GM19099 (cell line): ENCODE results near the gene ANKRD65.

Experiments used
- POLR2A ChIP-seq: IDR thresholded peaks from 3 replicates; pipeline ENCODE4 v1.6.1; 2011; ENCODE audit warnings: low read depth; ENCODE audit not compliant: insufficient read length; ENCODE audit errors: extremely low read depth

The ANKRD65 gene

GRCh38 chr1:1401457-1402010 lies 19.5 kb downstream of the ANKRD65 start:
- peak; percentile 8 for TF ChIP-seq POLR2A

DNA sequence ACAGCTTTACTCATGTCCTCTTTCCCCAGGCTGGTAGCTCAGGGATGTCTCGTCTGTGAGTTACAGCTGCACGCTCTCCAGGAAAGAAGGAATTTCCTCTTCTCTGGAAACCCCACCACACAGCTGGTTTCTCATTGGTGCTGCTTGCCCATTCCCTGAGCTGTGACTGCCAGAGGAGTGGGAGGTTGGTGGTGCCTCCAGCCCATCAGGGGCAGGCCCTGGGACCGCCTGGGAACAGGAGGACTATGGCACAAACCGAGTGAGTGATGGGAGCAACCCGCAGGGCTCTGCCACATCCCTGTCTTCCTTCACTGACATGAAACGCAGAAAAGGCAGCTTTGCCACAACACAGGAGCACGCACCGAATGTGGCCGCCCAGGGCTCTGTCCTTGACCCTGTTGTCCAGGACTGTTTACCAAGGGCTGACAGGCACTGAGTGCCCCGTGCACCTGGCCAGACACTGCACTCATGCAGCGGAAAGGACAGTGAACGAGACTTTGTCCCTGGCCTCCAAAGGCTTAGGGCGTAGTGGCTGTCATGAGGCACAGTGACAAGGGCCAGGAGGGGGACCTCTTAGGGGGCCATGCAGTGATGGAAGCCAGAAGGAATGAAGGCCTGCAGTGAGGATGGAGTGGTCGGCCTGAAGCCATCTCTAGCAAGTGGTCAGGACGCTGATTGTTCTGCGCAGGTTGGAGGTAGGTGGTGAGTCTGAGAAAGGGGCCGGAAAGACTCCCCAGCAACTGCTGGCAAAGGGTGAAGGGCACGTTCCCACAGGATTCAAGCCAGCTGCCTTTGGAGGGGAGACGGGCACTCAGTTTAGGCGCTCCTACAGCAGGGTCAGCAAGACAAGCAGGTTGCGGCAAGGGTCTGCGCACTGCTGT lies 20.3 kb downstream of the ANKRD65 start:
- TF ChIP-seq POLR2A = no peak

GRCh38 chr1:1399872-1400575 lies 21.1 kb downstream of the ANKRD65 start:
- TF ChIP-seq POLR2A = no peak

DNA sequence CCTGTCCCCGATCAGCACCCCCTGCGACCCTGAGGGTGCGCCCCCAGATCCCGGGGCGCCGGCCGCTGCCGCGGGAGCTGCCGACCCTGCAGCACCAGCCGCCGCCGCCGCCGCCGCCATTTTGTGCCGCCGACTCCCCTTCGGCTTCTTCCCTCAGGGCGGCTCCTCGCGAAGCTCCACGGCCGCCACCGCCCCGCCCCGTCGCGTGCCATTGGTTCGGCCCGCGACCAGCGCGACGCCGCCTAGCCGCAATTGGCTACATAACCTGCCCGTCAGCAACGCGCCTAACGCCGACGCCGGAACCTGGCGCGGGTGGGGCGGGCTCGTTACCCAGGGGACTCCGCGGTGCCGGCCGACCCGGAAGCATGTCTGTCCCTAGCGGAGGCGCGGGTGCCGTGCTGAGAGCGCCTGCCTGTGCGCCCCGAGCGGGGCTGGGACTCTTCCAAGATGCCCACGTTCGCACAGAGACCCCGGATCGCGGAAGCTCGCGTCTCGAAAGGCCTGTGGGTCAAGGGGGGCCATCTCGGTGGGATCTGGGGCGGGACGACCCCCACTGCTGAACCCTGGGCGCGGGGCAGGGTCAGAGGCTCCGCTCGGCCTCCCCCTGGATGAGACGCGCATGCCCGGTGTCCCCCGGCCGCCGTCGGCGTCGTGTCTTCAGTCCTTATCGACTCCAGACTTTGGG lies 21.7 kb downstream of the ANKRD65 start, which contains the start of gene CCNL2:
Gene CCNL2, minus strand, starts transcription at position 149 of the 685 bp plus-strand sequence. Its CDS starts 29 bp downstream, at position 120.
- peak; percentile 97 for TF ChIP-seq POLR2A

DNA sequence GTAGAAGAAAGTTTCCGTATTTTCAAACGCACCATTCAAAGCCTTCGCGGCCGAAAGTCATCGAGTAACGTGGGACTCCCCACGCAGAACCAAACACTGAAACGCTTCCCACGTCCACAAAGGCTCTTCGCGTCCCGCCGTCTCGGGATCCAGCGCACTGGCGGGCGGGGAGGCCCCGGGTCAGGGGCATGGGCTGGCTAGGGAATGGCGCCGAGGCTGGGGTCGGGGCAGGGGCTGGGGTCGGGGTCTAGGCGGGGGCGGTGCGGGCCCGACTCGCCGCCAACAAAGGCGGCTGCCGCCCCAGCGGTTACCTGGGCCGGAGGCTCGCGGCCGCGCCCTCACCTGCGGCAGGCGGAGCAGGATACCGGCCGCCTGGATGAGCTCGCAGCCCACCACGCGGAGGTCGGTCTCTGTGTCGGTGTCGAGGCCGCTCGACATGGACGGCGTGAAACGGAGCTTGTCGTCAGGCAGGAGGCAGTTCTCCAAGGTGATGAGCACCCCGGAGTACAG lies 22.3 kb downstream of the ANKRD65 start:
- no peak for TF ChIP-seq POLR2A

DNA sequence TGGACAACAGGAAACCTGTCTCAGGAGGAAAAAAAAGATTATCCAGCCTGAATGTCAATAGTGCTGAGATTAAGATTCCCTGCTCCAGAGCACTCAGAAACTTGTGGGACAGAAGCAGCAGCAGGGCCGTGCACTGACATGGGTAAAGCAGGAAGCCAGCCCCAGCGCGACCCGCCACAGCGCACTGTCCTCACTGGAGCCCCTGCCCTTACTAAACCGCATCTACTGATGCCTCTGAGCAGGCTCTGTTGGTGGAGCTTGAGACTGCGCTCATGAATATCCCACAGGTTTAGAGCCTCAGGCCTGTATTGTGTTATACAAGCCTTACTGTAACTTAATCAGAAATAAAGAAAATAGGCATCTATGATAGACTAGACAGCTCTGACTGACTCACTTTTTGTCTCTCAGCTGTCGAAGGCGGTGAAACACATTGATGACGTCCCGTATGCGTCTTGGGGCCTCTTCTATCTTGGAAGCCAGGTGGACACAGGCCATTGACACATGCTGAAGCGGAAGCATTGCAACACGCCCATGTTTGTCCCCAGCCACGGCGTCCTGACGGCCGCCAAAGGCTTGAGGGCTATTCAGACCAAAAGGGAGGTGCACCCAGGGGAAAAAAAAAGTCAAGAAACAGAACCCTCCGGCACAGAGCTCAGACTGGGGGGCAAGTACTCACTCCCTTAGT lies 23.1 kb downstream of the ANKRD65 start:
- no peak for TF ChIP-seq POLR2A

DNA sequence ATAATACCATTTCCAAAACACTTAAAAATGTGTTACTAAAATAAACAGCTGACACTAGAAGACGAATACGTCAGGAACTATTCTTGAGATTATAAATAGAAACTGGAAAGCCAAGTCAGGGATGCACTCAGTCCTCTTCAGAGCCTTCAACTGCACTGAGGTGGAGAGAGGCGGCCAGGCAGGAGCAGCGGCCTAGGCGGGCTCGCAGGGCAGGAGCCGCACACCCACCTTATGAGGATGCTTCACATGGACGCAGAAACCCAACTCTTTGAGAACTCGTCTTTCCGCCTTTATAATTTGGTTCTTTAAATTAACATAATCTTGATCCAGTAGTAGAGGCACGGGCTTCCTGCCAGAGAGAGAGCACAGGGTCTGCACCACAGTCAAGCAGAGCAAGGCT lies 25.9 kb downstream of the ANKRD65 start:
- TF ChIP-seq POLR2A = no peak

GRCh38 chr1:1394116-1394515 lies 27.0 kb downstream of the ANKRD65 start:
- no peak for TF ChIP-seq POLR2A

DNA sequence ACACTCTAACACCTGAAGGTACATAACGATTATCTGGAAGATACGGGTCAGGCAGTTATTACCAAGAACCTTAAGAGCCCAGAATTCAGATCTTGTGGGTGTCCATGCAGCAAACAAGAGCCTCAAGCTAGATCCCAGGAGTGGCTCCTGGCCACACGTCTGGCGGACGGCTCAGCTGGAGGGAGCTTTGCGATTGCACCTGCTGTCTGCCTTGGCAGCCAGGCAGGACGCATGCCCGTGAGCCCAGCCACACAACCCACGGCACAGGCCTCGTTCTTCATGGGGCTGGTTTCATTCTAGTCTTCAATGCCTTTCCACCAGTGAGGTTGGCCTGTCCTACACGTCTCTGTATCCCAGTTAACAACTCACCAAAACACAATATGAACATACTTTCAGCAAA lies 27.6 kb downstream of the ANKRD65 start:
- TF ChIP-seq POLR2A = no peak

DNA sequence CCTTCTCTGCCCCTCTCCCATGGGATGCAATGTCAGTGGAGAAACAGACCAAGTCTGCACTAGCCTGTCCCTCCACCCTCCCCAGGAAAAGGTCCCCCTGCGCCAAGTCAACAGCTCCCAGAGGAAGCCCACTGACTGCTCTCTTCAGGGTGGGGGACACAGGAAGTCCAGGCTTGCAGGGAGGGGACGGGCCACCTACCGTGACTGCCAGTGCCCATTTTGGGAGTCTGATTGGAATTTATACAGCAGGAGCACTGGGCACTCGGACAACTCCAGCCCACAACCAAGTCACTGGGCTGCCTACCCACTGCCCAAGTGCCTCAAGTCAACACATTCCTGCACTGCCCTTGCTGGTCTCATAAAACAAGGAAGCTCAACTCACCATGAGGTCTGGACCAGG lies 28.1 kb downstream of the ANKRD65 start:
- no peak for TF ChIP-seq POLR2A

- no peak for TF ChIP-seq POLR2A
Observed at GRCh38 chr1:1391225-1391624, 29.9 kb downstream of the ANKRD65 start.

DNA sequence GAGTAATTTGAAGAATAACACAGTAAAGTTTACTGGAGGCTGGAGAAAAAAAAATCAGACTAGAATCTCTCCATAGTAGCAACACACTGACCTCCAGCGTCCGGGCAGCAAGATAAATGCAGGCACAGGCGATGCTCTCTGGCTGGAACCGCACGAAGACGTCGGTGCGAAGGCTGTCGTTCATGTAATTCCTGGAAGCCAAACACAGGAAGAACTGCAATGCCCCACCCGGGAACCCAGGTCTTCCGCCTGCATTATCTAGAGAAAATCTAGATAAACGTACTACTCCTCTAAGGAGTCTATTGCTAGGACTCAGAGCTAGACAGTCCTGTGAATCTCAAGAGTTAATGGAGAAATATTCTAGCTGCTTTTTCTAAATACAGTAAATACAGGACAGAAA lies 30.4 kb downstream of the ANKRD65 start:
- no peak for TF ChIP-seq POLR2A

DNA sequence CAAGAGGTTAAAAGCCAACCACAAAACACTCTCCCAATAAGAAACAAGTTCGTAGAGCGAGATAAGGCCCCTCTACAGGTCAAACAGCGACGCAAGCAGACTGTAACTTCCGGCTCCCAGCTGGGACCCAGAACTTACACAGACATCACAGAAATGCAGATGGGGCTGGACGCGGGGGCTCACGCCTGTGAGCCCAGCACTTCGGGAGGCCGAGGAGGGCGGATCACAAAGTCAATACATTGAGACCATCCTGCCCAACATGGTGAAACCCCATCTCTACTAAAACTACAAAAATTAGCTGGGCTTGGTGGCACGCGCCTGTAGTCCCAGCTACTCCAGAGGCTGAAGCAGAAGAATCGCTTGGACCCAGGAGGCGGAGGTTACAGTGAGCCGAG lies 33.0 kb downstream of the ANKRD65 start:
- no peak for TF ChIP-seq POLR2A
